ENCODE measurements around the gene CIC. TPM values are rescaled to one million over a fixed set of nuclear protein-coding genes. Genes with fewer than 3 reads are reported as not detected.

CIC gene
- 19.5 TPM for total RNA-seq

GRCh38 chr19:42268704-42269477 is at the start of gene CIC:
Gene CIC, plus strand, starts transcription at chr19:42269252. Its CDS starts 2,532 bp downstream, at chr19:42271784.
- DNase-seq, result peak; percentile 100

- peak; percentile 96 for DNase-seq
Observed at GRCh38 chr19:42219812-42220750, 49.0 kb upstream of the CIC start, which contains the start of gene ZNF526. Gene ZNF526, plus strand, starts transcription at chr19:42220312. Its CDS starts 4,092 bp downstream, at chr19:42224404.

GRCh38 chr19:42220751-42221097 is 48.3 kb upstream of the CIC start:
- DNase-seq, result no peak

GRCh38 chr19:42224940-42225717 is 43.9 kb upstream of the CIC start:
- DNase-seq, result no peak

- DNase-seq, result no peak
Observed at GRCh38 chr19:42225718-42226292, 43.2 kb upstream of the CIC start.

GRCh38 chr19:42226886-42227285 is 42.2 kb upstream of the CIC start:
- DNase-seq, result no peak

GRCh38 chr19:42228641-42229040 is 40.4 kb upstream of the CIC start:
- no peak for DNase-seq

GRCh38 chr19:42229301-42229854 is 39.7 kb upstream of the CIC start:
- no peak for DNase-seq

GRCh38 chr19:42229855-42230351 is 39.1 kb upstream of the CIC start:
- no peak for DNase-seq

GRCh38 chr19:42230571-42230970 is 38.5 kb upstream of the CIC start:
- no peak for DNase-seq

- no peak for DNase-seq
Observed at GRCh38 chr19:42232435-42232834, 36.6 kb upstream of the CIC start.

GRCh38 chr19:42233106-42233505 is 35.9 kb upstream of the CIC start:
- no peak for DNase-seq

GRCh38 chr19:42233678-42234292 is 35.3 kb upstream of the CIC start:
- no peak for DNase-seq

- DNase-seq, result no peak
Observed at GRCh38 chr19:42234364-42234763, 34.7 kb upstream of the CIC start.

- DNase-seq, result no peak
Observed at GRCh38 chr19:42235181-42235580, 33.9 kb upstream of the CIC start.

GRCh38 chr19:42239544-42240220 is 29.4 kb upstream of the CIC start:
- DNase-seq, result no peak

GRCh38 chr19:42241279-42241678 is 27.8 kb upstream of the CIC start:
- no peak for DNase-seq

GRCh38 chr19:42242069-42242511 is 27.0 kb upstream of the CIC start:
- DNase-seq, result no peak

- peak; percentile 99 for DNase-seq
Observed at GRCh38 chr19:42242512-42243409, 26.3 kb upstream of the CIC start, which contains the start of gene GSK3A. Gene GSK3A, minus strand, starts transcription at chr19:42242602. Its CDS starts 137 bp downstream, at chr19:42242465.

Measured in occipital lobe (tissue), 2 donors.